WERI-Rb-1 (cell line): ENCODE measurements around the gene RPS8.
"Not testable (repeated sequence)": the region's sequence is repeated elsewhere in the genome, so short reads cannot be mapped to it uniquely, and the experiment has no call there.

Experiments used
- DNase-seq: peaks from one replicate; pipeline ENCODE4 v3.0.0-alpha.2; 2020
- H3K27ac ChIP-seq: fragments of 250-450 bp; sonication (Bioruptor Pico); 2 replicates; pipeline ENCODE4 v1.5.1; 2020; ENCODE audit warnings: mild to moderate bottlenecking, moderate library complexity
- H3K27me3 ChIP-seq: fragments of 250-450 bp; sonication (Bioruptor Pico); 2 replicates; pipeline ENCODE4 v1.5.1; 2021; ENCODE audit warnings: mild to moderate bottlenecking, low read depth, moderate library complexity; ENCODE audit not compliant: insufficient read depth, severe bottlenecking
- H3K36me3 ChIP-seq: fragments of 250-450 bp; sonication (Bioruptor Pico); 2 replicates; pipeline ENCODE4 v1.5.1; 2020; ENCODE audit warnings: mild to moderate bottlenecking, moderate library complexity
- H3K4me3 ChIP-seq: 2 replicates; pipeline ENCODE4 v1.5.1; 2011; ENCODE audit warnings: low read depth, mild to moderate bottlenecking, control low read depth, low read length
- H3K9me3 ChIP-seq: fragments of 250-450 bp; sonication (Bioruptor Pico); 2 replicates; pipeline ENCODE4 v1.5.1; 2021; ENCODE audit warnings: mild to moderate bottlenecking, moderate library complexity; ENCODE audit not compliant: severe bottlenecking
- TF ChIP-seq, protein P1 (sequence below): IDR thresholded peaks from 2 replicates; pipeline ENCODE4 v1.5.1; 2011; ENCODE audit warnings: low read depth, mild to moderate bottlenecking, control low read depth, inconsistent platforms, low read length

The RPS8 gene

DNA sequence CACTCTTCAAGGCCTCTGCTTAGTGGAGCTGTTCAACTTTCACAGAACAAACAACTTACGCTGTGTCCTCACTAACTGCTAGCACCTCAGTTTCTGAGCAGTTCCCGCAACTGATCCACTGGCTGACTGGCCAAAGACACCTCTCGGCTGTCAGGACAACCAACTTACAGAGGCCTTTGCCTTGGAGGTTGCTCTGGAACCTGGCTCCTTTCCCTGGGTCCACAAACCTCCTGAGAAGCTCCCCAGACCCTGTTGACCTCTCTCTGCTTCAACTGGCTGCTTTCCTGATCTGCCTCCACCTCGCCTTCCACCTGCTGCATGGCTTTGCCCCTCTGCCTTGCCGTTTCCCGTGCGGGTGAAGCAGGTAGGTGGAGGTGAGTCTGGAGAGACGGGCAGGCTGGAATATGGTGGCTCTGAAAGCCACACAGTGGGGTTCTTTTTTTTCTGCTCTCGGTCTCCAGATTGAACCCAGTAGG is 45.9 kb downstream of the RPS8 start:
- no peak for DNase-seq
- no peak overlapping the region for H3K4me3 ChIP-seq
- no peaks in the 10 kb centered on the region for H3K36me3 ChIP-seq
- H3K27ac ChIP-seq = no peak overlapping the region
- TF ChIP-seq, protein P1, sequence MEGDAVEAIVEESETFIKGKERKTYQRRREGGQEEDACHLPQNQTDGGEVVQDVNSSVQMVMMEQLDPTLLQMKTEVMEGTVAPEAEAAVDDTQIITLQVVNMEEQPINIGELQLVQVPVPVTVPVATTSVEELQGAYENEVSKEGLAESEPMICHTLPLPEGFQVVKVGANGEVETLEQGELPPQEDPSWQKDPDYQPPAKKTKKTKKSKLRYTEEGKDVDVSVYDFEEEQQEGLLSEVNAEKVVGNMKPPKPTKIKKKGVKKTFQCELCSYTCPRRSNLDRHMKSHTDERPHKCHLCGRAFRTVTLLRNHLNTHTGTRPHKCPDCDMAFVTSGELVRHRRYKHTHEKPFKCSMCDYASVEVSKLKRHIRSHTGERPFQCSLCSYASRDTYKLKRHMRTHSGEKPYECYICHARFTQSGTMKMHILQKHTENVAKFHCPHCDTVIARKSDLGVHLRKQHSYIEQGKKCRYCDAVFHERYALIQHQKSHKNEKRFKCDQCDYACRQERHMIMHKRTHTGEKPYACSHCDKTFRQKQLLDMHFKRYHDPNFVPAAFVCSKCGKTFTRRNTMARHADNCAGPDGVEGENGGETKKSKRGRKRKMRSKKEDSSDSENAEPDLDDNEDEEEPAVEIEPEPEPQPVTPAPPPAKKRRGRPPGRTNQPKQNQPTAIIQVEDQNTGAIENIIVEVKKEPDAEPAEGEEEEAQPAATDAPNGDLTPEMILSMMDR = no peak
- H3K27me3 ChIP-seq = no peaks in the 10 kb centered on the region
- no peaks in the 10 kb centered on the region for H3K9me3 ChIP-seq

DNA sequence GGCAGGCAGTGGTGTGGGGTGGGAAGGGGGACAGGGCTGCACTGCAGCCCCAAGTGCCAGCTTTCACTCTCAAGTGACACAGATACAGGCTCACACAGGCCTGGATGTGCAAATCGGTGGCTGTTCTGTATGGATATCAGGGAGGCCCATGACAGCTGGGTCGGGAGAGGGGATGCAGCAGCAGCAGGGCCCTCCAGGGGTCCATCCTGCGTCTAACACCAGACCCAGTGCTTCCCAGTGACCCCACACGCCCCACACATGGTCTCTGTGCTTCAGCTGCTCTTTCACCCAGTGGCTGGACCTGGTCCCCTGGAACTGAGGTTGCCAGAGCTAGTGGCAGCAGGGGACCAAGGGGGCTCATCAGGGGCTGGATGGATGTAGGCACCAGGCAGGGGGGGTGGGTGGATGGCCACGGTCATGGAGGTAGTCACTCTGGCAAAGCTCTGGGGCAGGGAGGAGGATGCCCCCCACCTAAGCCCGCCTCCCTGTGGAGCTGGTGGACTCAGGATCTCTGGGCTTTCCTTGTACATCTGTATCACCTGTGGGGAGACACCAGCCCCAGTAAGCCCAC is 46.9 kb downstream of the RPS8 start:
- DNase-seq = no peak
- Histone ChIP-seq H3K9me3 (no peaks in the 10 kb centered on the region), H3K4me3 (no peak overlapping the region), H3K27me3 (no peaks in the 10 kb centered on the region), H3K36me3 (no peaks in the 10 kb centered on the region), H3K27ac (no peak overlapping the region)
- TF ChIP-seq, protein P1 = no peak

DNA sequence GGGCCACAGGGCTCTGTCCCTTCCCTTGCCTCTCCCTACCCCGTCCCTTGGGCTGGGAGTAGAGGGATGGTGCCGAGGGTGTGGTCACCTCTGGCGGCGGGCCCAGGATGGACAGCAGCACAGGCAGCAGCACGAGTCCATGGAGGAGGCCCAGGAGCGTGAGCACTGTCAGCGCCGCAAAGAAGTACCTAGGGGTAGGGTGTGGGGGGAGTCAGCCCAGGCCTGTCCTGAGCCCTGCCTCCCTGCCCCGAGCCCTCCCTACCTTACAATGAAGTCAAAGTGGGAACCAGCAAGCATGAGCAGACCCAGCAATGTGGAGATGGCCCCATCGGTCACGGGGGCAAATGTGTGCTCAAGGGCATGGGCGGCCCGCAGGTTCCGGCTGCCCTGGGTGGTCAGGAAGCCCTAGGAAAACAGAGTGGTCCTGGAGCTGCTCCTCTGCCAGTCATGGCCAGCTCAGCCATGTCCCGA is 47.7 kb downstream of the RPS8 start:
- Histone ChIP-seq H3K36me3 (no peaks in the 10 kb centered on the region), H3K27ac (no peak overlapping the region)
- TF ChIP-seq, protein P1 = no peak

DNA sequence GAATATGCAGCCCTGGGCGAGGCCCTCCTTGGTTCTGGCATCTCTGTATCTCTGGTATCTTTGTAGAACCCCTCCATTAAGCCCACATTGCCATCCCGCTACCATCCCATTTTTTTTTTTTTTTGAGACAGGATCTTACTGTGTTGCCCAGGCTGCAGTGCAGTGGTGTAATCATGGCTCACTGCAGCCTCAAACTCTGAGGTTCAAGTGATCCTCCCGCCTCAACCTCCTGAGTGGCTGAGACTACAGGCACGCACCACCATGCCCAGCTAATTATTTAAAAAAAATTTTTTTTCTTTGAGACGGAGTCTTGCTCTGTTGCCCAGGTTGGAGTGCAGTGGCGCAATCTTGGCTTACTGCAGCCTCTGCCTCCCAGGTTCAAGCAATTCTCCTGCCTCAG is 49.1 kb downstream of the RPS8 start:
- H3K4me3 ChIP-seq, H3K27me3 ChIP-seq, H3K27ac ChIP-seq, H3K36me3 ChIP-seq, H3K9me3 ChIP-seq, DNase-seq: not testable (repeated sequence)

More for the DNA sequence above, 47.7 kb downstream of the RPS8 start:
- no peaks in the 10 kb centered on the region for H3K27me3 ChIP-seq
- no peaks in the 10 kb centered on the region for H3K9me3 ChIP-seq
- H3K4me3 ChIP-seq = no peak overlapping the region
- DNase-seq = no peak

DNA sequence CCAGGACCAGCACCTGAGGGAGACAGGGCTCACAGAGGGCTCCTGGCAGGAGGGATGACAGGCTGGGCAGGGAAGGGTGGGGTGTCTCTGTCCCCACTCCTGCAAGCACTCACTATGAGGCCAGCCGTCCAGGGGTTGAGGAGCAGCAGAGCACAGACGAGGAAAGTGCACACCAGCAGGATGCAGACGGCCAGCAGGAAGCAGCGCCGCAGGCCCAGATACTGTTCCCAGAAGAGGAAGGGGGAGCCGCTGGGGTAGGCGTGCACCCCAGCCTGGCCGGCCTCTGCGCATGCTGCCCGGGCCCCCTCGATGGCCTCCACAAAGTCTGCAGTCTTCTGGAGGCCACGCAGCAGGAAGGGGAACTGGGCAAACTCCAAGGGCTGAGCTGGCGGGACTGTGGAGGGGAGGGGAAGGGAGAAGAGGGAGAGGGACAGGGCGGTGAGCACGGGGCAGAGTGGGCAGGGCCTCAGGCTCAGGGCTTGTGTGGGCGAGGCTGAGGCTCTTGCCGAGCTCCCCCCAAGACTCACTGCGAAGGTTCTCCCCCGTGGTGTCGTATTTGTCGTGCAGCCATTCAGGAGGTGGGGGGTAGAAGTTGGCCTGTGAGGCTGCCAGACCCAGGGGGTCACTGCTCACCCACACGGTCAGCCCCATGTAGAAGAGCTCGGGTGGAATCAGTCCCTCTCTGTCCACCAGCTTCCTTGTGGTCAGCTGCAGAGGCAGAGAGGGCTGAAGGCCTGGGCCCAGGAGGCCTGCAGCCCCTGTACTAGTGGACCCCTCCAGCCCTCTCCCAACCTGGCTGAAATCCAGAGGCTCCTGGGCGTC is 51.2 kb downstream of the RPS8 start:
- DNase-seq = no peak
- Histone ChIP-seq H3K36me3 (no peaks in the 10 kb centered on the region), H3K9me3 (no peaks in the 10 kb centered on the region), H3K4me3 (no peak overlapping the region), H3K27me3 (no peaks in the 10 kb centered on the region), H3K27ac (no peak overlapping the region)
- TF ChIP-seq, protein P1 = no peak

DNA sequence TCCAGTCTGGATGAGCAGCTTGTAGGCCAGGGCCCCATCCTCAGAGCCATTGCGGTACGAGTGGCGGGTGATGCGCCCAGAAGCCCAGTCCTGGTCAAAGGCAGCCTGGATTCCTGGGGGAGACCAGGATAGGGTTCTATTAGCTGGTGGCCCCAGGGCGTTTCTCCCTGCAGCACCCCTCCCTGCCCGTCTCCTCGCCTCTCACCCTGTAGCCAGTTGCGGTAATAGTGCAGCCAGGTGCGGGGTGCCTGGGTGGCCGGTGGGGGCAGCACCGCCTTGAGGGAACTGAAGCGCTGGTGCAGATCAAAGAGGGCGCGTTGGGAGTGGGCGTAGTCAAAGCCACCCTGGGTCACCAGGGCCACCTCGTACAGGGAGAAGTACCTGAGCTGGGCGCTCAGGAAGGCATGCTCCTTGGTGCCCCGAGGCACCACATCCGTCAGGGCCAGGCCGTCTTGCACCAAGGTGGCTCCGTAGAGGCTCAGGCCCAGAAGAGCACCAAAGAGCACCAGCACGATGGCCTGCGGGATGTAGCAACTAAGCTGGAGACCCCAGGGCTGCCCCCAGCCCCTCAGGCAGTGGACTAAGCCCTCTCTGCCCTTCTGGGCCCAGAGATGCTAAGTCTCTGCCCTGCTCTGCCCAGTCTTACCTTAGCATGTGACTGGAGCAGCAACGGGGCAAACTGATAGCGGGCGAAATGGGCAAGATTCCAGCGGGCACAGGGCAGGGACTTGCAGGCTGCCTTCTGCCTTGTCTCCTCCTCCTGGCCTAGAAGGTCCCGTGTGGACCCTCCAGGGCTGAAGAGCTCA is 52.1 kb downstream of the RPS8 start:
- Histone ChIP-seq H3K27ac (no peak overlapping the region), H3K27me3 (no peaks in the 10 kb centered on the region), H3K9me3 (no peaks in the 10 kb centered on the region), H3K36me3 (no peaks in the 10 kb centered on the region), H3K4me3 (no peak overlapping the region)
- no peak for DNase-seq
- TF ChIP-seq, protein P1 = no peak
